GM12872 (cell line): ENCODE measurements around the gene GART.

ENCODE experiments used
- CTCF ChIP-seq: IDR thresholded peaks from 3 replicates; pipeline ENCODE4 v1.5.1; 2011; ENCODE audit warnings: low read depth, mild to moderate bottlenecking, low read length, moderate library complexity; ENCODE audit not compliant: insufficient read depth

Gene GART

GRCh38 chr21:33543505-33544129 is 1.7 kb upstream of the GART start:
- TF ChIP-seq CTCF = no peak

- no peak for TF ChIP-seq CTCF
These were observed 955 bp upstream of the GART start, which contains the start of gene SON for GRCh38 chr21:33542640-33543504. TSS of gene SON (plus strand) at chr21:33543038. CDS start at chr21:33543093, 55 bp downstream.

GRCh38 chr21:33541105-33541711 is 709 bp downstream of the GART start:
- TF ChIP-seq CTCF = no peak

GRCh38 chr21:33540711-33541104 is 1.2 kb downstream of the GART start:
- no peak for TF ChIP-seq CTCF

- no peak for TF ChIP-seq CTCF
These were observed 2.3 kb downstream of the GART start for GRCh38 chr21:33539616-33540015.

GRCh38 chr21:33537212-33537611 is 4.7 kb downstream of the GART start:
- TF ChIP-seq CTCF = no peak

- no peak for TF ChIP-seq CTCF
These were observed 10.9 kb downstream of the GART start for GRCh38 chr21:33531007-33531406.
